Nephron progenitor cell (in vitro differentiated cells): ENCODE measurements around the gene KCNMB2.

Experiments used
- DNase-seq: peaks from one replicate; pipeline ENCODE4 v3.0.0; 2021
- H3K27ac Mint-ChIP-seq: 2 replicates; pipeline ENCODE4 v1.8.0; 2021; ENCODE audit warnings: mild to moderate bottlenecking, moderate library complexity, mixed read lengths
- H3K27me3 Mint-ChIP-seq: 2 replicates; pipeline ENCODE4 v1.8.0; 2021; ENCODE audit warnings: mild to moderate bottlenecking, low read depth, mixed read lengths; ENCODE audit not compliant: poor library complexity
- H3K36me3 Mint-ChIP-seq: 2 replicates; pipeline ENCODE4 v1.8.0; 2021; ENCODE audit warnings: low read depth, mixed read lengths
- H3K4me1 Mint-ChIP-seq: 2 replicates; pipeline ENCODE4 v1.8.0; 2021; ENCODE audit warnings: mixed read lengths
- H3K4me3 Mint-ChIP-seq: 2 replicates; pipeline ENCODE4 v1.8.0; 2021; ENCODE audit warnings: mild to moderate bottlenecking, moderate library complexity, mixed read lengths
- H3K9me3 Mint-ChIP-seq: 2 replicates; pipeline ENCODE4 v1.8.0; 2021; ENCODE audit warnings: mild to moderate bottlenecking, moderate library complexity, mixed read lengths
- TF ChIP-seq, protein P1 (sequence below): fragments of 200-600 bp; sonication (generic); IDR thresholded peaks from 2 replicates; pipeline ENCODE4 v1.5.0; 2021; ENCODE audit warnings: antibody characterized with exemption

The KCNMB2 gene

DNA sequence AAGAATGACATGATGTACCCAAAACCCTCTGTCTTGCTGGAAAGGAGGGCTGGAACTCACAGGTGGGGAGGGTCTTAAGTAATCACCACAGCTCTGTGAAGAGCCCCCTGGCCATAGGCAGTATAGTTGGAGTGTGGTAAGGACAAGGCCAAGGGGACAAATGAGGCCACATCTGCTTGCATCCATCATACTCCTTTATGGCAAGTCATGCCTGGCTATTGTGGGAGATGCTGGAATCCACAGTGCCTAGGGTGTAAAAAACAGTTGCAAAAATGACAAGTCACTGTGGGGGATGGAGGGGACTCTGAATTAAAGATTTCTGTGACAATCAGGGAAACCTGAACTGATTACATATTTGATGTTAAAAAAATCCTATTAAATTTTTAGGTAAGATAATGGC, 258.5 kb downstream of the KCNMB2 start:
- Mint-ChIP-seq H3K4me3 (no peak overlapping the region), H3K27ac (no peak overlapping the region), H3K36me3 (peaks cover 4% of the 10 kb centered on the region), H3K4me1 (no peaks in the 10 kb centered on the region), H3K9me3 (peaks cover 20% of the 10 kb centered on the region), H3K27me3 (peaks cover 3% of the 10 kb centered on the region)
- DNase-seq: no peak
- TF ChIP-seq, protein P1, sequence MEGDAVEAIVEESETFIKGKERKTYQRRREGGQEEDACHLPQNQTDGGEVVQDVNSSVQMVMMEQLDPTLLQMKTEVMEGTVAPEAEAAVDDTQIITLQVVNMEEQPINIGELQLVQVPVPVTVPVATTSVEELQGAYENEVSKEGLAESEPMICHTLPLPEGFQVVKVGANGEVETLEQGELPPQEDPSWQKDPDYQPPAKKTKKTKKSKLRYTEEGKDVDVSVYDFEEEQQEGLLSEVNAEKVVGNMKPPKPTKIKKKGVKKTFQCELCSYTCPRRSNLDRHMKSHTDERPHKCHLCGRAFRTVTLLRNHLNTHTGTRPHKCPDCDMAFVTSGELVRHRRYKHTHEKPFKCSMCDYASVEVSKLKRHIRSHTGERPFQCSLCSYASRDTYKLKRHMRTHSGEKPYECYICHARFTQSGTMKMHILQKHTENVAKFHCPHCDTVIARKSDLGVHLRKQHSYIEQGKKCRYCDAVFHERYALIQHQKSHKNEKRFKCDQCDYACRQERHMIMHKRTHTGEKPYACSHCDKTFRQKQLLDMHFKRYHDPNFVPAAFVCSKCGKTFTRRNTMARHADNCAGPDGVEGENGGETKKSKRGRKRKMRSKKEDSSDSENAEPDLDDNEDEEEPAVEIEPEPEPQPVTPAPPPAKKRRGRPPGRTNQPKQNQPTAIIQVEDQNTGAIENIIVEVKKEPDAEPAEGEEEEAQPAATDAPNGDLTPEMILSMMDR: no peak

DNA sequence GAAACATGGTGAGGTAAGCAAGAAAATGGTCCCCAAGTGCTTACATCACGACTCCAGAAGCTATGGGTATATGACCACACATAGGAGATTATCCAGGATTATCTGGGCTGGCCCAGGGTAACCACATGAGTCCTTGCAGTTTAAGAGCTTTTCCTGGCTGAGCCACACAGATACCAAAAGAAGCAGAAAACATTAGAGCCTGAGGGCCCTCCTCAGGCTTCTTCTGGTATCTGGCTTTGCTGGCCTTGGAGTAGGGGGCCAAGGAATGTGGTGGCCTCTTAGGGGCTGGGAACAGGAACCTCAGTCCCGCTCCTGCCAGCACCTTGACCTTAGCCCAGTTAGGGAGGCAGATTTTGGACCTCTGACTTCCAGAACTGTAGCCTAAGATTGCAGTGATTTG, 259.1 kb downstream of the KCNMB2 start:
- TF ChIP-seq, protein P1: no peak
- Mint-ChIP-seq H3K9me3 (peaks cover 19% of the 10 kb centered on the region), H3K4me1 (no peaks in the 10 kb centered on the region), H3K27ac (no peak overlapping the region), H3K27me3 (peaks cover 3% of the 10 kb centered on the region), H3K36me3 (peaks cover 4% of the 10 kb centered on the region), H3K4me3 (no peak overlapping the region)
- no peak for DNase-seq

GRCh38 chr3:178802259-178802658, 266.0 kb downstream of the KCNMB2 start:
- H3K9me3 Mint-ChIP-seq: no peaks in the 10 kb centered on the region
- no peaks in the 10 kb centered on the region for H3K4me1 Mint-ChIP-seq
- H3K27me3 Mint-ChIP-seq: no peaks in the 10 kb centered on the region
- no peak overlapping the region for H3K27ac Mint-ChIP-seq
- no peak for DNase-seq
- no peaks in the 10 kb centered on the region for H3K36me3 Mint-ChIP-seq
- H3K4me3 Mint-ChIP-seq: no peak overlapping the region
- TF ChIP-seq, protein P1: no peak

DNA sequence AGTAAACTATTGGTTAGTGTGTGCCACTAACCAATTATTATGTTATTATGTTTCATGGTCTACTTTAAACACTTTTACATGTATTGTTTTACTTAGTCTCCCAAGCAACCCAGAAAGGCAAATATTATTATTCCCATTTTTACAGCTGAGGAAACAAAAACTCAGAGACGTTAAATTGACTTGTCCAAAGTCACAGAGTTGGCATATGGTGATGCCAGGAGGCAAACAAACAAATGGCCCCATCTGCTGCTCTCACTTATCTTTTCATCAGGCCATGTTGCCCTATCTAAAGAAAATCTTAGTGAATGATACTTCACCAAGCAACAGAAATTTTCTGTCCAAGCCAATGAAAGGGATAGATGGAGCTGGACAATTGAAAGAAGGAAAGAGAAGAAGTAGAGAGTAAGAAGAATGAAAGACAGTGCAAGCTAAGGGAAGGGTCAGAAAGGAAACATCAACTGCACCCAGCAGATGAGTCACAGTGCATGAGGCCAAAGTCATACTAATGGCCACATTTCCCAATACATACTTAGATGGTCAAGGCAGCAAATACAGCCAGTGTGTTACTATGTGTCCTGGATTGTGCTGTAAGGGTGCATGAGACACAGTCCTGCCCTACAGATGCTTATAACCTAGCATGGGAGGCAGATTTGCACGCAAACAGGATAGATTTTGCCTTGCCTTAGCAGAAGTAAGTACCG, 266.9 kb downstream of the KCNMB2 start:
- Mint-ChIP-seq H3K9me3 (no peaks in the 10 kb centered on the region), H3K4me1 (no peaks in the 10 kb centered on the region), H3K4me3 (no peak overlapping the region), H3K27me3 (no peaks in the 10 kb centered on the region), H3K27ac (peak overlapping the region; percentile 7), H3K36me3 (no peaks in the 10 kb centered on the region)
- no peak for DNase-seq
- TF ChIP-seq, protein P1: no peak

DNA sequence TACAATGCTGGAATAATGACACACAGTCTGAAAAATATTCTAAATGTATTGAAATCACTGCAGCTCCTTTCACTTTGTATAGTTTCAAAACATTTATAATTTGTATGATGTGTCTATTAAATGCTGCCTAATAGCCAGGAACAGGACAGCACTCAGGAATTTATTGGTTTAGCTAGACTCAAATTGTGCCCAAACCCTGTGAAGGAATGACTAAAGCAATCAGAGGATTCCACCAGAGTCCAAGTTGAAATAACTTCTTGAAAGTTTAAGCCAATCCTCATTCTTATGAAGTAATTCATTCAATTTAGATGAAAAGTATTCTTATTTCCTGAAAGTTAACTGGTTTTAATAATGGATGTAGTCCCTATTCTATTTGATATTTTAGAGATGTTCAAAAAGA, 268.4 kb downstream of the KCNMB2 start:
- no peak overlapping the region for H3K4me3 Mint-ChIP-seq
- H3K4me1 Mint-ChIP-seq: no peaks in the 10 kb centered on the region
- no peaks in the 10 kb centered on the region for H3K36me3 Mint-ChIP-seq
- H3K27ac Mint-ChIP-seq: no peak overlapping the region
- H3K9me3 Mint-ChIP-seq: no peaks in the 10 kb centered on the region
- no peak for DNase-seq
- TF ChIP-seq, protein P1: no peak
- H3K27me3 Mint-ChIP-seq: no peaks in the 10 kb centered on the region

GRCh38 chr3:178805741-178806140, 269.5 kb downstream of the KCNMB2 start:
- no peaks in the 10 kb centered on the region for H3K36me3 Mint-ChIP-seq
- no peak overlapping the region for H3K27ac Mint-ChIP-seq
- no peaks in the 10 kb centered on the region for H3K27me3 Mint-ChIP-seq
- H3K9me3 Mint-ChIP-seq: no peaks in the 10 kb centered on the region
- TF ChIP-seq, protein P1: no peak
- no peak for DNase-seq
- H3K4me1 Mint-ChIP-seq: peaks cover 4% of the 10 kb centered on the region
- H3K4me3 Mint-ChIP-seq: no peak overlapping the region
